HG03159 (cell line): ENCODE measurements around the gene PADI4.

Experiments used
- ATAC-seq: cut with Tn5 transposase; IDR thresholded peaks from one replicate; pipeline ENCODE4 v1.9.1; 2021; ENCODE audit warnings: mild to moderate bottlenecking, moderate library complexity; ENCODE audit not compliant: unreplicated experiment

PADI4 gene

GRCh38 chr1:17346046-17346789, 38.2 kb downstream of the PADI4 start:
- ATAC-seq: no peak

GRCh38 chr1:17347769-17348592, 40.0 kb downstream of the PADI4 start:
- no peak for ATAC-seq

- ATAC-seq: no peak
These were observed 40.7 kb downstream of the PADI4 start for GRCh38 chr1:17348593-17349234.

- no peak for ATAC-seq
These were observed 42.1 kb downstream of the PADI4 start for GRCh38 chr1:17350083-17350482.

- no peak for ATAC-seq
These were observed 43.0 kb downstream of the PADI4 start for GRCh38 chr1:17350928-17351446.

- ATAC-seq: no peak
These were observed 43.8 kb downstream of the PADI4 start for GRCh38 chr1:17351598-17352324.

GRCh38 chr1:17352419-17352909, 44.5 kb downstream of the PADI4 start:
- ATAC-seq: no peak

- ATAC-seq: no peak
These were observed 47.9 kb downstream of the PADI4 start for GRCh38 chr1:17355898-17356297.

- no peak for ATAC-seq
These were observed 48.5 kb downstream of the PADI4 start for GRCh38 chr1:17356387-17357026.

- no peak for ATAC-seq
These were observed 50.6 kb downstream of the PADI4 start for GRCh38 chr1:17358557-17358956.

- no peak for ATAC-seq
These were observed 51.0 kb downstream of the PADI4 start for GRCh38 chr1:17359031-17359430.

GRCh38 chr1:17359808-17360207, 51.8 kb downstream of the PADI4 start:
- ATAC-seq: no peak

GRCh38 chr1:17360272-17360956, 52.4 kb downstream of the PADI4 start:
- no peak for ATAC-seq

- ATAC-seq: no peak
These were observed 53.7 kb downstream of the PADI4 start for GRCh38 chr1:17361687-17362086.

GRCh38 chr1:17363351-17363750, 55.4 kb downstream of the PADI4 start:
- no peak for ATAC-seq

GRCh38 chr1:17363771-17364170, 55.8 kb downstream of the PADI4 start:
- no peak for ATAC-seq

- ATAC-seq: no peak
These were observed 57.3 kb downstream of the PADI4 start for GRCh38 chr1:17365293-17365692.

GRCh38 chr1:17369466-17369865, 61.5 kb downstream of the PADI4 start:
- no peak for ATAC-seq

GRCh38 chr1:17370618-17371017, 62.6 kb downstream of the PADI4 start:
- no peak for ATAC-seq

- no peak for ATAC-seq
These were observed 63.9 kb downstream of the PADI4 start, which contains the start of gene PADI6 for GRCh38 chr1:17371896-17372295. Gene PADI6 (plus strand): TSS chr1:17372196. CDS start chr1:17372246, 50 bp downstream.
